ENCODE measurements around the gene FAM78A. TPM values are rescaled to one million over a fixed set of nuclear protein-coding genes. Genes with fewer than 3 reads are reported as not detected.

The FAM78A gene, protein sequence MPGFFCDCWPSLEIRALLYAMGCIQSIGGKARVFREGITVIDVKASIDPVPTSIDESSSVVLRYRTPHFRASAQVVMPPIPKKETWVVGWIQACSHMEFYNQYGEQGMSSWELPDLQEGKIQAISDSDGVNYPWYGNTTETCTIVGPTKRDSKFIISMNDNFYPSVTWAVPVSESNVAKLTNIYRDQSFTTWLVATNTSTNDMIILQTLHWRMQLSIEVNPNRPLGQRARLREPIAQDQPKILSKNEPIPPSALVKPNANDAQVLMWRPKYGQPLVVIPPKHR
- polyA plus RNA-seq (2011; rRNA removed) (0.26 and 0.40 TPM in 2 replicates), polyA minus RNA-seq (2011; rRNA and poly(A)+ RNA removed) (0.09 and 0.64 TPM in 2 replicates)

DNA sequence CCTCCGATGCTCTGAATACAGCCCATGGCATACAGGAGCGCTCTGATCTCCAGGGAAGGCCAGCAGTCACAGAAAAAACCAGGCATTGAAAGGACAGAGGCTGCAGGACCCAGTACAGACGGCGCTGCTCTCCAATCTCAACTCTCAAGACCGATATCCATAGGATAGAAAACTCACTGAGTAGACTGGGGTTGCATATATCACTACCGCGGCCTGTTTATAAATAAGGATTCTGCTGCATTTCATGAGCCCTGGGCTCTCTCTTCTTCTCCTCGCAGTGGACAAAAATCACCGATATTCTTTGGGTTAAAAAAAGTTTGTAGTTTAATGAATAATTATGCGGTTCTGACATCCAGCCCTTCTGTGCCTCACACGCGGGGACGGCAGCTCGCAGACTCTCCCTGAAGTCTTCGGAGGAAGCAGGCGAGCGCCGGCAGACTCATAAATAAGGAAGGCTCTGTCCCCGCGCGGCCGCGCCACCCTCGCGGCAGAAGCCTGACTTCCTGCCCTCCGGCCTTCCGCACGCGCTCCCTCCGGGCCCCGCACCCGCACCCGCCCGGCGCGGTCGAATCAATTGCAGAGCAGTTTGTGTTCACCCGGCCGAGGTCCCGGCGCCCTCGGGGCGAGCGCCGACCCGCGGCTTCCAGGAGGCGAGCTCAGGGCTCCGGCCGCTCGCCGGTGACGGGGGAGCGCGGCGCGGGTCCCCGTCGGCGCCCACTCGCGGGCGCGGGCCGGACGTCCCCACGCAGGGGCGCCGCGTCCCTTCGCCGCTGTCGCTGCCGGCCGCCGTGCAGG lies at the start of gene FAM78A:
FAM78A (minus strand) TSS at position 417 of the 795 bp plus-strand sequence; CDS start at position 86, 331 bp downstream.
- TF ChIP-seq, protein P1, sequence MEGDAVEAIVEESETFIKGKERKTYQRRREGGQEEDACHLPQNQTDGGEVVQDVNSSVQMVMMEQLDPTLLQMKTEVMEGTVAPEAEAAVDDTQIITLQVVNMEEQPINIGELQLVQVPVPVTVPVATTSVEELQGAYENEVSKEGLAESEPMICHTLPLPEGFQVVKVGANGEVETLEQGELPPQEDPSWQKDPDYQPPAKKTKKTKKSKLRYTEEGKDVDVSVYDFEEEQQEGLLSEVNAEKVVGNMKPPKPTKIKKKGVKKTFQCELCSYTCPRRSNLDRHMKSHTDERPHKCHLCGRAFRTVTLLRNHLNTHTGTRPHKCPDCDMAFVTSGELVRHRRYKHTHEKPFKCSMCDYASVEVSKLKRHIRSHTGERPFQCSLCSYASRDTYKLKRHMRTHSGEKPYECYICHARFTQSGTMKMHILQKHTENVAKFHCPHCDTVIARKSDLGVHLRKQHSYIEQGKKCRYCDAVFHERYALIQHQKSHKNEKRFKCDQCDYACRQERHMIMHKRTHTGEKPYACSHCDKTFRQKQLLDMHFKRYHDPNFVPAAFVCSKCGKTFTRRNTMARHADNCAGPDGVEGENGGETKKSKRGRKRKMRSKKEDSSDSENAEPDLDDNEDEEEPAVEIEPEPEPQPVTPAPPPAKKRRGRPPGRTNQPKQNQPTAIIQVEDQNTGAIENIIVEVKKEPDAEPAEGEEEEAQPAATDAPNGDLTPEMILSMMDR (IDR thresholded peaks at IDR 0.05; ENCODE audit: low read depth, low read length) = no peak
- no peak for DNase-seq (ENCODE audit: low read depth, low spot score)
- Histone ChIP-seq H3K27me3 (ENCODE audit: control insufficient read depth, insufficient read depth, low read length) (peaks cover 42% of the 10 kb centered on the region), H3K27ac (ENCODE audit: low read depth, low read length) (no peak within 1 kb of the TSS), H3K9me3 (ENCODE audit: control insufficient read depth, insufficient read depth, low read length) (no peaks in the 10 kb centered on the region; the same call in 1 of the 2 replicates), H3K4me3 (ENCODE audit: low read depth, low read length) (peak within 1 kb of the TSS; percentile 13; the same call in 1 of the 2 replicates)
- CTCF ChIA-PET = interaction anchor here (0.5 kb wide), 1 partner anchor 45 kb away, joined by 3 read pairs; no protein-coding TSS in a partner anchor
- POLR2A ChIA-PET = no interaction called here

DNA sequence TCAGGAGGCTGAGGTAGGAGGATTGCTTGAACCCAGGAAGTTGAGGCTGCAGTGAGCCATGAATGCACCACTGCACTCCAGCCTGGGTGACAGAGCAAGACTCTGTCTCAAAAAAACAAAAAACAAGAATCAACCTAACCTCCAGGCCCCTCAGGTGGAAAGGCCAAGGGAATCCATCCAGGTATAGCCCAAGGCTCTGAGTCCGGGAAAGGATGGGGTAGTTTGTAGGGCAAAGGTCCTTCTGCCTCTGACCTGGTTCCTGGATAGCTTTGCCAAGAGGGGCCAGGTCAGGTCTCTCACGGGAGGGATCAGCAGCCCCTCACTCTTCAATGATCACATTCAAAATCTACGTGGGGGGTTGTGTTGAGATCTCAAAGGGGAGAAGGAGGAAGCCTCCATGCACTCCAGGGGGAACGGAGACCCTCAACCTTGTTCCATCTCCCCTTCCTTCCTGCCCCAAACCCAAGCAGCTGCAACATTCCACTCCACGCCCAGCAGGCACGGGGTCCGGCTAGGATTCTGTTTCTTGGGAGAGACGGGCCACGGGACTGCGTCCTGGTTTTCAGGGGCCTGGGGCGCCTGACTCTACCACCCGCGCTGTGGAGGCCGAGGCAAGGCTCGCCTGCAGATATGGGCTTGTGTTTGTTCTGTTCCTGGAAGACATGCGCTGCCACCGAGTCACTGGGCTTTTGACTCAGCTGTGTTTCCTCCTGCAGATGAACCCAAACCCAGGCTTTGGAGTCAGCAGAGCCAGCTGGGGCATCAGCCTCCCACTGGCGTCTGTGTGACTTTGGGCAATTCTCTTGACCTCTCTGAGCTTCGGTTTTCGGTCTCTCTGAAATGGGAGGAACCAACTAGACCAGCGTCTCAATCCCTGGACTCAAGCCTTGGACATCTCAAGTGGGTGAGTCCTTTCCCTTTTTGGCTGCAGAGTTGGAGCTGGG lies 48.7 kb upstream of the FAM78A start:
- peaks cover 1% of the 10 kb centered on the region for H3K27me3 ChIP-seq (ENCODE audit: control insufficient read depth, insufficient read depth, low read length)
- no peak for DNase-seq (ENCODE audit: low read depth, low spot score)
- POLR2A ChIA-PET = no interaction called here
- H3K4me3 ChIP-seq (ENCODE audit: low read depth, low read length) = no peak overlapping the region
- no peak overlapping the region for H3K27ac ChIP-seq (ENCODE audit: low read depth, low read length)
- no peaks in the 10 kb centered on the region; the same call in 1 of the 2 replicates for H3K9me3 ChIP-seq (ENCODE audit: control insufficient read depth, insufficient read depth, low read length)
- CTCF ChIA-PET = interaction anchor here (0.5 to 4.2 kb wide), 4 partner anchors 11 to 164 kb away, joined by 3 to 20 read pairs (median 10); no protein-coding TSS in a partner anchor
- TF ChIP-seq, protein P1 (IDR thresholded peaks at IDR 0.05; ENCODE audit: low read depth, low read length) = no peak

DNA sequence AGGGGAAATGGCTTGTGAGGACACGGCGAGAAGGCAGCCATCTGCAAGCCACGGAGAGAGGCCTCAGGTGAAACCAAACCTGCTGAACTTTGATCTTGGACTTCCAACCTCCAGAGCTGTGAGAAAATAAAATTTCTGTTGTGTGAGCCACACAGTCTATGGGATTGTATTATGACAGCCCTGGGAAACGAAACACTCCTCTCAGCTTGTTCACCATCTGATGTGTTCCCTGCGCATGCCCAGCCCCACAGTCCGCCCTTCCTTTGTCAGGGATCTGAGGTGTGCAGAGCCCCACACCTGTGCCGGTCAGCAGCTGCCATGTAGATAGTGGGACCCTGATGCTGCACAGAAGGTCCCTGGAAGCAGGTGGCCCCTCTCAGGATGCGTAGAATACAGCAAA lies 47.3 kb upstream of the FAM78A start:
- Histone ChIP-seq H3K4me3 (ENCODE audit: low read depth, low read length) (no peak overlapping the region), H3K27ac (ENCODE audit: low read depth, low read length) (no peak overlapping the region), H3K9me3 (ENCODE audit: control insufficient read depth, insufficient read depth, low read length) (no peaks in the 10 kb centered on the region; the same call in 1 of the 2 replicates), H3K27me3 (ENCODE audit: control insufficient read depth, insufficient read depth, low read length) (peaks cover 2% of the 10 kb centered on the region)
- no peak for DNase-seq (ENCODE audit: low read depth, low spot score)
- ChIA-PET CTCF (interaction anchor here (0.9 kb wide), 1 partner anchor 25 kb away, joined by 3 read pairs; no protein-coding TSS in a partner anchor), POLR2A (no interaction called here)
- TF ChIP-seq, protein P1 (IDR thresholded peaks at IDR 0.05; ENCODE audit: low read depth, low read length) = no peak

DNA sequence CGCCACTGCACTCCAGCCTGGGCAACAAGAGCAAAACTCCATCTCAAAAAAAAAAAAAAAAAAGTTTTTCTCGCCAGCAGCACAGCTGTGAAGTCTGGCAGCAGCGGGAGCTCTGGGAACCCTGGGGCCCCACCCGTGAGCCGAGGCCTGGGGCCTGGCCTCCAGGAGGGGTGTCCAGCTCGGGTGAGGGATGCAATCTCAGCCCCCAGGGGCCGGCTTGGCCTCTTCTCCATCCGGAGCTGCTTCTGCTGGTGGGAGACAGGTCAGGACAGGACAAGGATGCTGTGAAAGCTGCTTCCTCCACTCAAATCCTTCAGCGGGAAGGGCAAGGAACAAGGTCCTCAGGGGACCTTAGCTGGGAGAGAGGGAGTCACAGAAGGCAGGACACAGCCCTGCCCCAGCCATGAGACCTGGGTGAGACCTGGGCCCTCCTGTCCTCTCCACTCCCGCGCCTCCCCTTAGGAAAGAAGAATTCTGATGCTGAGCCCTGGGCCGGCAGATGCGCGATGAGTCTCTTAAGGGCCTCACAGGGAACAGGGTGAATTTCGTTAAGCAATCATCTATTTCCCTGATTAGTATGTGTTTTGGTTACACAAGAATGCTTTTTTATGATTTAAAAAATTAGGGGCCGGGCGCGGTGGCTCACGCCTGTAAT lies 43.8 kb upstream of the FAM78A start:
- CTCF ChIA-PET = interaction anchor here (0.7 kb wide), 1 partner anchor 16 kb away, joined by 5 read pairs; no protein-coding TSS in a partner anchor
- Histone ChIP-seq H3K4me3 (ENCODE audit: low read depth, low read length) (no peak overlapping the region), H3K27ac (ENCODE audit: low read depth, low read length) (no peak overlapping the region), H3K9me3 (ENCODE audit: control insufficient read depth, insufficient read depth, low read length) (peaks cover 4% of the 10 kb centered on the region; the same call in 1 of the 2 replicates), H3K27me3 (ENCODE audit: control insufficient read depth, insufficient read depth, low read length) (peaks cover 10% of the 10 kb centered on the region)
- POLR2A ChIA-PET = interaction anchor here (0.5 kb wide), 1 partner anchor 1651 kb away, joined by 4 read pairs; no protein-coding TSS in a partner anchor
- TF ChIP-seq, protein P1 (IDR thresholded peaks at IDR 0.05; ENCODE audit: low read depth, low read length) = no peak
- no peak for DNase-seq (ENCODE audit: low read depth, low spot score)

Data from AG04450 (cell line).